Natural killer cell (primary cell): ENCODE data around the gene HMGA1. TPM values are rescaled to one million over a fixed set of nuclear protein-coding genes. Genes with fewer than 3 reads are reported as not detected.
"Not testable (repeated sequence)": the region's sequence is repeated elsewhere in the genome, so short reads cannot be mapped to it uniquely, and the experiment has no call there.

Experiments used
- ATAC-seq, 3 donors: fragments of 150-1000 bp in 2 of 3; fragments of 200-7000 bp in 1 of 3; cut with Tn5 transposase; 1 replicate in 1 of 3; 2 replicates in 2 of 3; pipeline ENCODE4 v1.10.0; 2021; ENCODE audit warnings: mild to moderate bottlenecking in 2 of 3, moderate library complexity in 2 of 3
- DNase-seq, 2 donors: peaks; one replicate each; pipeline versions ENCODE4 v3.0.0 to v3.0.0-alpha.2; 2013 to 2021; ENCODE audit warnings: mixed read lengths in 1 of 2
- H3K27ac ChIP-seq: one replicate; pipeline ENCODE4 v1.5.1; 2013; ENCODE audit warnings: mild to moderate bottlenecking, low read length
- H3K27me3 ChIP-seq: one replicate; pipeline ENCODE4 v1.6.1; 2013; ENCODE audit warnings: low read length; ENCODE audit not compliant: control insufficient read depth, insufficient read depth
- H3K36me3 ChIP-seq: one replicate; pipeline ENCODE4 v1.6.1; 2013; ENCODE audit warnings: low read length; ENCODE audit not compliant: control insufficient read depth, insufficient read depth
- H3K4me1 ChIP-seq: one replicate; pipeline ENCODE4 v1.6.1; 2013; ENCODE audit warnings: low read length; ENCODE audit not compliant: control insufficient read depth, insufficient read depth
- H3K4me3 ChIP-seq: one replicate; pipeline ENCODE4 v1.5.1; 2013; ENCODE audit warnings: low read length
- H3K9me3 ChIP-seq: one replicate; pipeline ENCODE4 v1.6.1; 2013; ENCODE audit warnings: low read length; ENCODE audit not compliant: control insufficient read depth, insufficient read depth
- H3K27ac Mint-ChIP-seq, 2 donors: one replicate each; pipeline ENCODE4 v1.8.0; 2022; ENCODE audit warnings: mild to moderate bottlenecking in 2 of 2, mixed read lengths in 2 of 2, moderate library complexity in 1 of 2
- H3K27me3 Mint-ChIP-seq, 2 donors: one replicate each; pipeline ENCODE4 v1.8.0; 2022; ENCODE audit warnings: low read depth in 2 of 2, mixed read lengths in 2 of 2
- H3K36me3 Mint-ChIP-seq: one replicate; pipeline ENCODE4 v1.8.0; 2022; ENCODE audit warnings: mixed read lengths
- H3K4me1 Mint-ChIP-seq, 2 donors: one replicate each; pipeline ENCODE4 v1.8.0; 2022; ENCODE audit warnings: mixed read lengths in 2 of 2
- H3K4me3 Mint-ChIP-seq: one replicate; pipeline ENCODE4 v1.8.0; 2022; ENCODE audit warnings: mild to moderate bottlenecking, moderate library complexity, mixed read lengths
- H3K9me3 Mint-ChIP-seq, 2 donors: one replicate each; pipeline ENCODE4 v1.8.0; 2022; ENCODE audit warnings: mixed read lengths in 2 of 2
- WGBS: methylation state at CpG from one replicate; pipeline ENCODE4 v1.1.7; 2013; ENCODE audit warnings: missing lambda C conversion rate; ENCODE audit not compliant: insufficient coverage; 5-methylcytosine and 5-hydroxymethylcytosine counted together
- intact Hi-C: fragments of 100-400 bp; cut with micrococcal nuclease; formaldehyde crosslinking; loops from one replicate; pipeline ENCODE4 v1.14.2; 2022
- total RNA-seq, 4 donors: library from RNA; stranded (reverse); fragments of 120-200 nt in 1 of 4; gene quantifications; one replicate each; pipeline versions ENCODE4 v1.2.3 to v1.2.4, GENCODE V29; 2013 to 2022
- TF ChIP-seq, protein P1 (sequence below): fragments of 200-600 bp; IDR thresholded peaks from one replicate; pipeline ENCODE4 v1.8.0; 2022; ENCODE audit warnings: antibody characterized with exemption

Gene HMGA1
- total RNA-seq, 3 donors from 2014 or later (not counting 1 experiment from before 2014, with no cell fraction given): 63.1 to 84.2 (median 77.3) TPM

DNA sequence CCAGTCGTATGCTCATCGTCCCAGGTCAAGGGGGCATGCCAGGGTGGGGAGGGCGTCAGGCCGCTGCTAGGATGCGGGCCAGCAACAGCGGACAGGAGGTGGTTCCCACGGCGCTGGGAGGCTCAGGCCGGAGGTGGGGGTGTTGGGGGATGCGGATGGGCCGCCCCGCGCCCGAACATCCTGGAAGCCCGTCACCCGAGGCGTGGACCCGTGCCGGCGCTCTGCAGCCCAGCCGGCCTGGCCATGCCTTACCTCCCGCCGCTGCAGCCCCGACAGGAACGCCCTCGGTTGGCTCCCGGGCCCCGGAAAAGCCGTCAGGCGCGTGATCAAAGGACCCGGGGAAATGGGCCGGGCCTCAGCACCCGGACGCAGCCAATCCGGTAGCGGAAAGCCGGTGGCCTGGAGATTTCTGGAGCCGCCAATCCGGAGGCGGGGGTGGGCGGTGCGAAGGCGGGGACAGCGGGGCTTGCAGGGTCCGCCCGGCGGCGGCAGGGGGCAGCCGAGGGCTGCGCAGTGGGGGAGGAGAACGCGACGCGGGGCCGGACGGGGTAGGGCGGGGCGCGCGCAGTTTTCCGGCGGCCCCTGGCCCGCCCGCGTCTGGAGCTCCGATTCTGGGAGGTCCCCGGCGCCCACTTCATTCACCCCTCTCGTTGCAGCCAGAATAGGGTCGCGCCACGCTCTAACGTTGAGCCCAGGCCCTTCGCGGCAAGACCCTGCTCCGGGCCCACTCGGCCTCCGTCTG, 12.2 kb downstream of the HMGA1 start, which contains the start of gene SMIM29:
Gene SMIM29 (minus strand): TSS at position 280 of the 742 bp plus-strand sequence. CDS start 1,215 bp downstream, outside the sequence.
- Histone ChIP-seq H3K36me3 (peaks cover 5% of the 10 kb centered on the region), H3K4me1 (peaks cover 28% of the 10 kb centered on the region), H3K4me3 (peak within 1 kb of the TSS; percentile 94), H3K9me3 (no peaks in the 10 kb centered on the region), H3K27me3 (no peaks in the 10 kb centered on the region), H3K27ac (peak within 1 kb of the TSS; percentile 96)
- intact Hi-C loops: loop anchor here (1.0 to 5.0 kb wide), 4 partner anchors 13 to 360 kb away; partner anchors contain the start of gene HMGA1
- H3K4me1 Mint-ChIP-seq: peaks cover 6 to 35% of the 10 kb centered on the region in 2 donors
- under 1% methylated on average over 79 of the region's 79 CpGs for WGBS
- ATAC-seq: peak; percentile 85 to 97 (median 90)
- peak within 1 kb of the TSS; percentile 94 to 97 for H3K27ac Mint-ChIP-seq
- H3K4me3 Mint-ChIP-seq: peak within 1 kb of the TSS; percentile 95
- H3K27me3 Mint-ChIP-seq: no peaks in the 10 kb centered on the region
- H3K36me3 Mint-ChIP-seq: no peaks in the 10 kb centered on the region
- no peaks in the 10 kb centered on the region for H3K9me3 Mint-ChIP-seq
- peak; percentile 97 for DNase-seq
- TF ChIP-seq, protein P1, sequence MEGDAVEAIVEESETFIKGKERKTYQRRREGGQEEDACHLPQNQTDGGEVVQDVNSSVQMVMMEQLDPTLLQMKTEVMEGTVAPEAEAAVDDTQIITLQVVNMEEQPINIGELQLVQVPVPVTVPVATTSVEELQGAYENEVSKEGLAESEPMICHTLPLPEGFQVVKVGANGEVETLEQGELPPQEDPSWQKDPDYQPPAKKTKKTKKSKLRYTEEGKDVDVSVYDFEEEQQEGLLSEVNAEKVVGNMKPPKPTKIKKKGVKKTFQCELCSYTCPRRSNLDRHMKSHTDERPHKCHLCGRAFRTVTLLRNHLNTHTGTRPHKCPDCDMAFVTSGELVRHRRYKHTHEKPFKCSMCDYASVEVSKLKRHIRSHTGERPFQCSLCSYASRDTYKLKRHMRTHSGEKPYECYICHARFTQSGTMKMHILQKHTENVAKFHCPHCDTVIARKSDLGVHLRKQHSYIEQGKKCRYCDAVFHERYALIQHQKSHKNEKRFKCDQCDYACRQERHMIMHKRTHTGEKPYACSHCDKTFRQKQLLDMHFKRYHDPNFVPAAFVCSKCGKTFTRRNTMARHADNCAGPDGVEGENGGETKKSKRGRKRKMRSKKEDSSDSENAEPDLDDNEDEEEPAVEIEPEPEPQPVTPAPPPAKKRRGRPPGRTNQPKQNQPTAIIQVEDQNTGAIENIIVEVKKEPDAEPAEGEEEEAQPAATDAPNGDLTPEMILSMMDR: peak; percentile 94

DNA sequence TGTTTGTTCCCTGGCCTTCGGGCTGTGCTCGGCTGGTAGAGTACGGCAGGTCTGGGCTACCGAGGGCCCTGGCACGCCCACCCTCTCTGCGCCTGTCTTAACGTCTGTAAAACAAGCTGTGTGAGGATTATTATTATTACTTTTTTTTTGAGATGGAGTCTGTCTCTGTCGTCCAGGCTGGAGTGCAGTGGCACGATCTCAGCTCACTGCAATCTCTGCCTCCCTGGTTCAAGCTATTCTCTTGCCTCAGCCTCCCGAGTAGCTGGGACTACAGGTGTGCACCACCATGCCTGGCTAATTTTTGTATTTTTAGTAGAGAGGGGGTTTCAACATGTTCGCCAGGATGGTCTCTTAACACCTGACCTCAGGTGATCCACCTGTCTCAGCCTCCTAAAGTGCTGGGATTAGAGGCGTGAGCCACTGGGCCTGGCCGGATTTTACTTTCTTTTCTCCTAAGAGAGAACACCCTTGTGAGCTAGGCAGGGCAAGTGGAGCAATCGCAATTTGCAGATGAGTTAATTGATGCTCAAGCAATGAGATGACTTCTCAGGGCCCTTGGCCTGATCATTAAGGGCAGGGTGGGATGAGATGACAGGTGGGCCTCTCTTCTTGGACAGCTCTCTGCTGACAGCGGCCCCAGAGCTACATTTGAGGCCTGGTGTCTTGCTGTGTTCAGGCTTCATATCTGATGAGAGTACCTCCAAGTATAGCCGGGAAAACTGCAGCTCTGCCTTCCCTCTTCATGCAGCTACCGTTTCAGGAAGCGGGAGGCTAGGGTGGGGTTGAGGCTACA, 13.0 kb downstream of the HMGA1 start:
- TF ChIP-seq, protein P1: no peak
- peaks cover 28% of the 10 kb centered on the region for H3K4me1 ChIP-seq
- Mint-ChIP-seq H3K36me3 (no peaks in the 10 kb centered on the region), H3K9me3 (no peaks in the 10 kb centered on the region), H3K27ac (peak overlapping the region; percentile 94 to 97), H3K27me3 (no peaks in the 10 kb centered on the region), H3K4me3 (peak overlapping the region; percentile 95), H3K4me1 (peaks cover 6 to 35% of the 10 kb centered on the region in 2 donors)
- intact Hi-C loops: loop anchor here (1.0 to 5.0 kb wide), 4 partner anchors 13 to 360 kb away; partner anchors contain the start of gene HMGA1
- DNase-seq (peak in 1 of 2 donors; percentile 13), ATAC-seq (peak; percentile 31 to 50 (median 39))
- 48% methylated on average over 18 of the region's 18 CpGs for WGBS
- H3K27me3 ChIP-seq: no peaks in the 10 kb centered on the region
- H3K9me3 ChIP-seq: no peaks in the 10 kb centered on the region
- peaks cover under 1% of the 10 kb centered on the region for H3K36me3 ChIP-seq
- peak overlapping the region; percentile 96 for H3K27ac ChIP-seq
- H3K4me3 ChIP-seq: peak overlapping the region; percentile 94

DNA sequence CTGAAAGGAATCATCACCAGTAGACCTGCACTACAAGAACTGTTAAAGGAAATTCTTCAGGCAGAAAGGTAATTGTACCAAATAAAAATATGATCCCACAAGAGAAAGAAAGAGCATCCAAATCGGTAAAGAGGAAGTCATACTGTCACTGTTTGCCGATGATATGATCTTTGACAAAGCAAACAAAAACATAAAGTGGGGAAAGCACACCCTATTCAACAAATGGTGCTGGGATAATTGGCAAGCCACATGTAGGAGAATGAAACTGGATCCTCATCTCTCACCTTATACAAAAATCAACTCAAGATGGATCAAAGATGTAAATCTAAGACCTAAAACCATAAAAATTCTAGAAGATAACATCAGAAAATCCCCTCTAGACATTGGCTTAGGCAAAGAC, 15.7 kb downstream of the HMGA1 start:
- H3K27ac ChIP-seq, H3K27ac Mint-ChIP-seq, H3K4me3 Mint-ChIP-seq, H3K9me3 ChIP-seq, DNase-seq, H3K4me3 ChIP-seq, H3K27me3 Mint-ChIP-seq, H3K27me3 ChIP-seq, H3K36me3 ChIP-seq, H3K36me3 Mint-ChIP-seq, intact Hi-C loops, H3K9me3 Mint-ChIP-seq, ATAC-seq: not testable (repeated sequence)
- H3K4me1 Mint-ChIP-seq: peaks cover 6 to 17% of the 10 kb centered on the region in 2 donors
- WGBS: no CpG with 5 or more reads among the region's 2 CpGs
- H3K4me1 ChIP-seq: peaks cover 22% of the 10 kb centered on the region
